Skeletal muscle satellite cell (primary cell): ENCODE data around the gene APCDD1.

Experiments
- H3K27me3 ChIP-seq: 2 replicates; pipeline ENCODE4 v1.7.0; 2013; ENCODE audit warnings: low read length; ENCODE audit not compliant: control insufficient read depth, insufficient read depth
- H3K36me3 ChIP-seq: 2 replicates; pipeline ENCODE4 v1.7.0; 2013; ENCODE audit warnings: mild to moderate bottlenecking, control low read depth, low read length; ENCODE audit not compliant: insufficient read depth
- H3K4me1 ChIP-seq: 2 replicates; pipeline ENCODE4 v1.7.0; 2013; ENCODE audit warnings: low read length; ENCODE audit not compliant: control insufficient read depth, insufficient read depth
- H3K4me2 ChIP-seq: 2 replicates; pipeline ENCODE4 v1.7.0; 2013; ENCODE audit warnings: mild to moderate bottlenecking, low read length
- H3K4me3 ChIP-seq: 2 replicates; pipeline ENCODE4 v1.7.0; 2013; ENCODE audit warnings: low read length
- H3K9ac ChIP-seq: 2 replicates; pipeline ENCODE4 v1.7.0; 2013; ENCODE audit warnings: mild to moderate bottlenecking, low read depth, low read length, moderate library complexity
- H3K9me3 ChIP-seq: replicated peaks from 2 replicates; pipeline ENCODE4 v1.7.0; 2013; ENCODE audit warnings: mild to moderate bottlenecking, control low read depth, low read length

Gene APCDD1

DNA sequence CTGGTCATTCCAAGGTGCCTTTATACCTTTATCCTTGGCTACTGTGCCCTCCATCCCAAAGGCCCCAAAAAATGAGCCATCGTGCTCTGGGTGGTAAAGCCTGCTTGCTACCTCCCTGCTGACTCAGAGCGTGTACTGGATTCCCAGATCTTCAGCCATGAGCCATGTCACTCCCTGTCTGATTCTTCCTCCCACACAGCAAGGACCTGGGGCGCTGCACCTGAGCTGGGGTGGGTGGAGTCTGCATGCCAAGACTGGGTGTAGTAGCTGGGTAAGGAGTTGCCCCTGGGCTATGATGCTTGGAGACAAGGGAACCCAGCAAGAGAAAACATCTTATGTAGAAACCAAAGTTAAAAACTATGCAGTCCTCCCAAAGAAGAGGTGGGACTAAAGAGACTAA is 37.2 kb upstream of the APCDD1 start:
- peaks cover 9% of the 10 kb centered on the region for H3K4me1 ChIP-seq
- no peak overlapping the region for H3K4me2 ChIP-seq
- H3K27me3 ChIP-seq = no peaks in the 10 kb centered on the region
- H3K4me3 ChIP-seq = no peak overlapping the region
- no peaks in the 10 kb centered on the region for H3K36me3 ChIP-seq
- H3K9ac ChIP-seq = no peak overlapping the region
- H3K9me3 ChIP-seq = no peaks in the 10 kb centered on the region

DNA sequence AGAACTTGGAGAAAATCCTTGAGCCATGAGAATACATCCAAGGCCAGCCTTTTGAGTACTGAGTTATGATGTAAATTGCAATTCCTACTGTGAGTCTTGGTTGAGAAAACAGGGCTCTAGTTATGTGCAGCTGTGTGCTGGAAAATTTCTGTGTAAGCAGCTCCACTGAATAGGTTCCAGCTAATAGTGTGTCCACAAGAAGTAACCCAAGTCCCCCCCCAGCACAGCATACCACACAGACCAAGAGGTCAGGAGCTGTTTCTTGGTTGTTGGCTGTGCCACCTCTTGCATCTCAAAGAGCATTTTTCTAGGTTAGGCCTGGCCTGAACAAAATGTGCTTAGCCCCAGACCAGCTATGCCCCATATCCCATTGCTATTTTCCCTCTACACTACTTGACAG is 36.8 kb upstream of the APCDD1 start:
- Histone ChIP-seq H3K4me1 (peaks cover 12% of the 10 kb centered on the region), H3K9ac (no peak overlapping the region)

DNA sequence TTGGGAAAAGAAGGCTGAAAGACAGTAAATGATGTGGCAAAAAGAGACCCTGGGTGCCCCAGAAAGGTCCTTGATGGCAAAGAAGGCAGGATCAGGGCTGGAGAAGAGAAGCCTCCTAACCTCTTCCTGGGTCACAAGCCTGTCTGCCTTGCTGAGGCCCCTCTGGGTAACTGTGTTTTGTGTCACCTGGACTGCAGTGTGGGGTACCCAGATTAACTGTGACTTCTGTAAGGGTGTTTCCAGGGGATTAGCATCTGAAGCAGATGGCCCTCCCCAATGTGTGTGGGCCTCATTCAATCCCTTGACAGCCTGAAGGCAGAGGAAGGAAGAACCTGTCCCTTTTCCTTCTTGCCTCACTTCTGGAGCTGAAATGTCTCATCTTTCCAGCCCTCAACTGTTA is 35.6 kb upstream of the APCDD1 start:
- no peaks in the 10 kb centered on the region for H3K9me3 ChIP-seq
- peaks cover 12% of the 10 kb centered on the region for H3K4me1 ChIP-seq
- H3K27me3 ChIP-seq = no peaks in the 10 kb centered on the region
- no peak overlapping the region for H3K9ac ChIP-seq
- H3K36me3 ChIP-seq = no peaks in the 10 kb centered on the region
- no peak overlapping the region for H3K4me2 ChIP-seq
- no peak overlapping the region for H3K4me3 ChIP-seq

More for the DNA sequence above, 36.8 kb upstream of the APCDD1 start:
- H3K4me2 ChIP-seq = no peak overlapping the region
- no peaks in the 10 kb centered on the region for H3K36me3 ChIP-seq
- no peak overlapping the region for H3K4me3 ChIP-seq
- H3K9me3 ChIP-seq = no peaks in the 10 kb centered on the region
- no peaks in the 10 kb centered on the region for H3K27me3 ChIP-seq

GRCh38 chr18:10419420-10420103 is 34.9 kb upstream of the APCDD1 start:
- Histone ChIP-seq H3K4me1 (peaks cover 12% of the 10 kb centered on the region), H3K4me3 (no peak overlapping the region), H3K9ac (no peak overlapping the region)

DNA sequence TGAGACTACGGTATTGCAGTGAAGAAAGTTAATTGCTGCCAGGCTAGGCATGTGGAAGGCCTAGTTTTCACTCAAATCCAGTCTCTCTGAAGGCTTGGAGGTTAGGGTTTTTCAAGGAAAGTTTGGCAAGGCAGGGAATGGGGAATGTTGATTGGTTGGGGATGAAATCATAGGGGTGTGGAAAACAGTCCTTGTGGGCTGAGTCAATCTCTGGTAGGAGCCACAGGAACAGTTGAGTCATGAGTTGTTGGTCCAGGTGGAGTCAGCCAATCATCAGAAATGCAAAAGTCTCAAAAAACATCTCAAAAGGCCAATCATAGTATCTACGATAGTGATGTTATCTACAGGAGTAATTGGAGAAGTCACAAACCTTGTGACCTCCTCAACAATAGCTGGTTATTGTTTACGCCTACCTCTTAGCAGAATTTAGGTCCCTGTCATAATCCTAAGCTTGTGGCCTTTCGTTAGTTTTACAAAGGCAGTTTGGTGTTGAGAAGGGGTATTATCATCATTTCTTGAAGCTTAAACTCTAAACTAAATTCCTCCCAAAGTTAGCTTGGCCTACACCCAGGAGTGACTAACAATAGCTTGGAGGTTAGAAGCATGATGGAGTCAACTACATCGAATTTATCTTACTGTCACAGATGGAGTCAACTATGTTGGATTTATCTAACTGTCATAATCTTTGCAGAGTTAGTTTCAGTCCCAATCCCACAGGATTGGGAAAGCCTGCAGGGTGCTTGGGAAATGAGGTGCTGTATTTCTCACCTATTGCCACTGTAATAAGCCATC is 33.7 kb upstream of the APCDD1 start:
- peaks cover 12% of the 10 kb centered on the region for H3K4me1 ChIP-seq
- H3K4me2 ChIP-seq = no peak overlapping the region
- H3K36me3 ChIP-seq = no peaks in the 10 kb centered on the region
- peaks cover 3% of the 10 kb centered on the region for H3K27me3 ChIP-seq
- no peaks in the 10 kb centered on the region for H3K9me3 ChIP-seq
- no peak overlapping the region for H3K4me3 ChIP-seq
- H3K9ac ChIP-seq = no peak overlapping the region

More at GRCh38 chr18:10419420-10420103, 34.9 kb upstream of the APCDD1 start:
- Histone ChIP-seq H3K9me3 (no peaks in the 10 kb centered on the region), H3K4me2 (no peak overlapping the region), H3K36me3 (no peaks in the 10 kb centered on the region), H3K27me3 (no peaks in the 10 kb centered on the region)

GRCh38 chr18:10421859-10422258 is 32.6 kb upstream of the APCDD1 start:
- H3K36me3 ChIP-seq = no peaks in the 10 kb centered on the region
- no peak overlapping the region for H3K4me2 ChIP-seq
- H3K4me1 ChIP-seq = peaks cover 12% of the 10 kb centered on the region
- no peak overlapping the region for H3K4me3 ChIP-seq
- no peak overlapping the region for H3K9ac ChIP-seq
- no peaks in the 10 kb centered on the region for H3K9me3 ChIP-seq
- peaks cover 11% of the 10 kb centered on the region for H3K27me3 ChIP-seq

DNA sequence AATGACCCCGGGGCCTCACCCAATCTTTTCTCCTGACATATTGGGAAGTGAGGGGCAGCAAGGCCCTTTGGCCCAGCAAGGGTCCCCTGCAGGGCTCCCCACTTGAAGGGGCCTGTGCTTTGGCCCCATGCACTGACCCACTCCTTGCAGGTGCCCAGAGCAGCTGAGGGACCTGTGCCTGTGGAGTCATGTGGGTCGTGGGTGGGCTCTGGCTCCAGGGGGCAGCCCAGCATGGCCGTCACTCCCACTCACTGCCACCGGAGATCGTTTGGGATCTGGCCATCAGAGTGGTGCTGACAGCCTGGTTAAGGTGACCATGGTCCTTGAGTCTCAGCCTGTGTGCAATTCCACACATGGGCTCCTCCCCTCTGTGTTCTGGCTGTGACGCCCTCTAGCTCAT is 31.7 kb upstream of the APCDD1 start:
- Histone ChIP-seq H3K9me3 (no peaks in the 10 kb centered on the region), H3K36me3 (no peaks in the 10 kb centered on the region), H3K27me3 (peaks cover 11% of the 10 kb centered on the region), H3K4me3 (no peak overlapping the region), H3K4me2 (no peak overlapping the region), H3K9ac (no peak overlapping the region), H3K4me1 (peaks cover 12% of the 10 kb centered on the region)

GRCh38 chr18:10424585-10425307 is 29.7 kb upstream of the APCDD1 start:
- Histone ChIP-seq H3K27me3 (peaks cover 16% of the 10 kb centered on the region), H3K9me3 (no peaks in the 10 kb centered on the region), H3K36me3 (no peaks in the 10 kb centered on the region), H3K4me3 (no peak overlapping the region), H3K4me2 (no peak overlapping the region), H3K9ac (no peak overlapping the region), H3K4me1 (peaks cover 12% of the 10 kb centered on the region)

- no peaks in the 10 kb centered on the region for H3K9me3 ChIP-seq
- peaks cover 16% of the 10 kb centered on the region for H3K27me3 ChIP-seq
- H3K9ac ChIP-seq = no peak overlapping the region
- H3K4me3 ChIP-seq = no peak overlapping the region
- no peak overlapping the region for H3K4me2 ChIP-seq
- H3K36me3 ChIP-seq = no peaks in the 10 kb centered on the region
- H3K4me1 ChIP-seq = no peaks in the 10 kb centered on the region
These were observed 23.8 kb upstream of the APCDD1 start for GRCh38 chr18:10430677-10431076.

DNA sequence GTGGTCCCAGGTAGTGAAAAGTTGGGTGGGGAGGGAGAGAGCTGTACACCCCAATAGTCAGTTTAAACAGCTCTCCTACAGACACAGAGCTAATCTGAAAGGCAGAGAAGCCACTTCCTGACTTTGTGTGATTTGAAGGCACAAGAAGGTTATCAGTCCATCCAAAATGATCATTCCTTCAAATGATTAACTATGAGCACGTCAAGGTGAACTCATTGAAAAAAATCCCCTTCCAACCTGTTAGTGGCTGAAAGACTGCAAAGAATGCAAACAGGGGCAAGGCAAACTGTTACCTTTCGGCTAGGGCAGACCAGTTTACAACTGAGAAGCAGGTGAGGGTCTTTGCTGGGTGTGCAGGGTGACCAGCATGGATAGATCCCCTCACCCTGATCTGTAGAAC is 22.8 kb upstream of the APCDD1 start:
- Histone ChIP-seq H3K9me3 (no peaks in the 10 kb centered on the region), H3K4me3 (no peak overlapping the region), H3K36me3 (no peaks in the 10 kb centered on the region), H3K27me3 (peaks cover 9% of the 10 kb centered on the region), H3K9ac (no peak overlapping the region), H3K4me1 (no peaks in the 10 kb centered on the region), H3K4me2 (no peak overlapping the region)

DNA sequence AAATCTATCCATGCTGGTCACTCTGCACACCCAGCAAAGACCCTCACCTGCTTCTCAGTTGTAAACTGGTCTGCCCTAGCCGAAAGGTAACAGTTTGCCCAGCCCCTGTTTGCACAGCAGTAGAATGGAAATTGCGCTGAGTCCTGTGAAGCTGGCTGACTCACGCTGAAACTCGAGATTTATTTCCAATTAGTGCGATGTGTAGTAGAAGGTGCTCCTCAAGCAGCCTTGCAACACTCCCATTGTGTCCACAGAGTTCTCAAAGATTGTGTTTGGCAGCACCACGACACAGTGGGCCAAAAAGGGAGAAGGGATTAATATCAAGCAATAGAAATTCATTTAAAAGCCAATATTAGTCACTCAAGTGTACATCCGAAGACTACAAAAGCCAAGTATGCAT is 21.7 kb upstream of the APCDD1 start:
- Histone ChIP-seq H3K4me1 (no peaks in the 10 kb centered on the region), H3K4me2 (no peak overlapping the region), H3K27me3 (peaks cover 9% of the 10 kb centered on the region), H3K36me3 (no peaks in the 10 kb centered on the region), H3K9ac (no peak overlapping the region), H3K9me3 (no peaks in the 10 kb centered on the region), H3K4me3 (no peak overlapping the region)
